Trophoblast cell (in vitro differentiated cells and primary cell): Measurements from ENCODE around the gene NEXMIF.

Source experiments
- DNase-seq, 2 donors: peaks; one replicate each; pipeline ENCODE4 v3.0.0-alpha.2; 2016
- H2AFZ ChIP-seq: 2 replicates; pipeline ENCODE4 v1.6.1; 2013; ENCODE audit warnings: low read length, moderate library complexity, mild to moderate bottlenecking; ENCODE audit not compliant: insufficient read depth, poor library complexity
- H2AK5ac ChIP-seq: 2 replicates; pipeline ENCODE4 v1.6.1; 2013; ENCODE audit warnings: mild to moderate bottlenecking, low read length
- H2BK120ac ChIP-seq: 2 replicates; pipeline ENCODE4 v1.6.1; 2013; ENCODE audit warnings: low read length, mild to moderate bottlenecking, moderate library complexity; ENCODE audit not compliant: insufficient read depth, poor library complexity
- H2BK12ac ChIP-seq: 2 replicates; pipeline ENCODE4 v1.6.1; 2013; ENCODE audit warnings: mild to moderate bottlenecking, low read length, moderate library complexity
- H2BK5ac ChIP-seq: 2 replicates; pipeline ENCODE4 v1.6.1; 2013; ENCODE audit warnings: low read length, low read depth, moderate library complexity, mild to moderate bottlenecking; ENCODE audit not compliant: poor library complexity
- H3K14ac ChIP-seq: 2 replicates; pipeline ENCODE4 v1.6.1; 2013; ENCODE audit warnings: mild to moderate bottlenecking, low read length
- H3K18ac ChIP-seq: 2 replicates; pipeline ENCODE4 v1.6.1; 2013; ENCODE audit warnings: mild to moderate bottlenecking, low read length
- H3K23ac ChIP-seq: 2 replicates; pipeline ENCODE4 v1.6.1; 2013; ENCODE audit warnings: low read length
- H3K27ac ChIP-seq: 2 replicates; pipeline ENCODE4 v1.5.1; 2013; ENCODE audit warnings: low read depth, mild to moderate bottlenecking, inconsistent platforms, low read length, moderate library complexity
- H3K27me3 ChIP-seq: 2 replicates; pipeline ENCODE4 v1.6.1; 2013; ENCODE audit warnings: inconsistent platforms, mild to moderate bottlenecking, low read length, moderate library complexity; ENCODE audit not compliant: insufficient read depth
- H3K36me3 ChIP-seq, 2 experiments: 1 replicate in 1 of 2; 2 replicates in 1 of 2; pipeline ENCODE4 v1.6.1; 2013; ENCODE audit warnings: low read length in 2 of 2, mild to moderate bottlenecking in 2 of 2, moderate library complexity in 1 of 2; ENCODE audit not compliant: insufficient read depth in 2 of 2, control insufficient read depth in 1 of 2
- H3K4ac ChIP-seq: 2 replicates; pipeline ENCODE4 v1.6.1; 2013; ENCODE audit warnings: low read depth, mild to moderate bottlenecking, low read length, moderate library complexity
- H3K4me1 ChIP-seq, 2 experiments: 1 replicate in 1 of 2; 2 replicates in 1 of 2; pipeline ENCODE4 v1.6.1; 2013; ENCODE audit warnings: low read length in 2 of 2, mild to moderate bottlenecking in 2 of 2, moderate library complexity in 1 of 2; ENCODE audit not compliant: insufficient read depth in 2 of 2, control insufficient read depth in 1 of 2
- H3K4me2 ChIP-seq: 2 replicates; pipeline ENCODE4 v1.6.1; 2013; ENCODE audit warnings: inconsistent platforms, mild to moderate bottlenecking, low read length, moderate library complexity
- H3K4me3 ChIP-seq: 2 replicates; pipeline ENCODE4 v1.5.1; 2013; ENCODE audit warnings: mild to moderate bottlenecking, low read depth, low read length, inconsistent platforms
- H3K79me1 ChIP-seq: one replicate; pipeline ENCODE4 v1.6.1; 2013; ENCODE audit warnings: low read length
- H3K79me2 ChIP-seq: 2 replicates; pipeline ENCODE4 v1.6.1; 2013; ENCODE audit warnings: low read length, mild to moderate bottlenecking; ENCODE audit not compliant: control insufficient read depth, insufficient read depth, poor library complexity
- H3K9ac ChIP-seq: 2 replicates; pipeline ENCODE4 v1.6.1; 2013; ENCODE audit warnings: mild to moderate bottlenecking, low read length
- H3K9me3 ChIP-seq: 2 replicates; pipeline ENCODE4 v1.6.1; 2013; ENCODE audit warnings: low read depth, mild to moderate bottlenecking, control low read depth, inconsistent platforms, low read length; ENCODE audit not compliant: insufficient read depth
- H4K12ac ChIP-seq: 2 replicates; pipeline ENCODE4 v1.6.1; 2013; ENCODE audit warnings: low read depth, mild to moderate bottlenecking, low read length, moderate library complexity
- H4K8ac ChIP-seq: 2 replicates; pipeline ENCODE4 v1.6.1; 2013; ENCODE audit warnings: low read depth, mild to moderate bottlenecking, low read length, moderate library complexity
- H4K91ac ChIP-seq: one replicate; pipeline ENCODE4 v1.6.1; 2013; ENCODE audit warnings: low read depth, mild to moderate bottlenecking, low read length, moderate library complexity
- WGBS: extraction: QIAGEN DNeasy Blood & Tissue Kit; methylation state at CpG from one replicate; pipeline ENCODE4 v1.1.7; 2013; ENCODE audit warnings: missing lambda C conversion rate; ENCODE audit not compliant: insufficient read length, insufficient coverage; ENCODE audit errors: extremely low coverage; 5-methylcytosine and 5-hydroxymethylcytosine counted together

Gene NEXMIF

DNA sequence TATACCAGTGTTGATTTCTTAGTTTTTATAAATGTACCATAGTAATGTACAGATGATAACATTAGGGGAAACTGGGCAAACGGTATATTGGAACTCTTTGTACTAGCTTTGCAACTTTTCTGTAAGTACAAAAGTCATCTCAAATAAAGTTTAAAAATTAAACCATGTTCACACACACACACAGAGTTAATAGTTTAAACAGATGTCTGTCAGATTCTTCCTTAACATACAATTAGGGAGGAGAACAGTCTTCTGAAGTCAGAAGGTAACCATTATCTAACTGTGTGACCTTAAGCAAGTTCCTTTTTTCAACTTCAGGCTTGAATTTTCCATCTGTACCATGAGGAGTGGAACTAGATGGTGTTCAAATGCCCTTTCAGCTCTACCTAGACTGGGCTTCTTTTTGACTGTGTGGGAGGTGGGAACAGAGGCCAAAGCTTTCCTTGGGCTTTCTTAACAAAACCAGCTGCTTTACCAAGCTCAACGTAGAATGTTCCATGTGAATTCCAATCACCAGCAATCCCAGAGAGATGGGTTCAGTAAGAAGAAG lies 127.8 kb downstream of the NEXMIF start:
- Histone ChIP-seq H4K12ac (no peak overlapping the region), H3K18ac (no peak overlapping the region), H3K9ac (no peak overlapping the region), H2BK5ac (no peak overlapping the region), H3K4me3 (no peak overlapping the region), H4K8ac (no peak overlapping the region), H4K91ac (no peak overlapping the region), H2BK12ac (no peak overlapping the region), H2AK5ac (no peak overlapping the region), H3K27ac (no peak overlapping the region), H3K36me3 (no peaks in the 10 kb centered on the region), H3K4me2 (no peak overlapping the region), H3K79me1 (no peaks in the 10 kb centered on the region), H3K4ac (no peak overlapping the region), H2AFZ (no peak overlapping the region), H3K9me3 (no peaks in the 10 kb centered on the region), H3K27me3 (no peaks in the 10 kb centered on the region), H3K4me1 (no peaks in the 10 kb centered on the region), H3K79me2 (no peaks in the 10 kb centered on the region), H2BK120ac (no peak overlapping the region), H3K14ac (no peak overlapping the region), H3K23ac (no peak overlapping the region)
- DNase-seq: no peak
- WGBS: no CpG with 5 or more reads among the region's 2 CpGs

DNA sequence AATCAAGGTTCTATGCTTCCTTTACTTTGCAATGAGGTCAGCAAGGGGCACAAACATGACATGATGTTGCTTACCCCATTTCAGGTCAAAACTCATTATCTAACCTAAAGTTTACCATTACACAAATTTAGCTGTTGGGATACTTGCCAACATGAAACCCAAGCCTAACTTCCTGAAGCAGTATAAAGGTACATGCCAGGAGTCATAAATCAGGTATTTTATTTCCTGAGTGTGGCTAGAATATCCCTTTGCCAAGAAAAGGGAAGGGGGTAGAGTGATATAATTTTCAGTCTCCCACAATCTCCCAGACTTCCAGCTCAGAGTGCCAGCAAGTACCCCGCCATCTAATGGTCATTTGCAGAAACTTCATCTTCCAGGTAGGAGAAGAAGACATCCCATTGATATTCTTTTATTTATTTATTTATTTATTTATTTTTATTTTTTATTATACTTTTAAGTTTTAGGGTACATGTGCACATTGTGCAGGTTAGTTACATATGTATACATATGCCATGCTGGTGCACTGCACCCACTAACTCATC lies 136.6 kb downstream of the NEXMIF start:
- H2BK120ac ChIP-seq: no peak overlapping the region
- no peak overlapping the region for H3K9ac ChIP-seq
- no peak overlapping the region for H2AFZ ChIP-seq
- no peak overlapping the region for H3K14ac ChIP-seq
- no peak for DNase-seq
- no peak overlapping the region for H4K12ac ChIP-seq
- H3K27ac ChIP-seq: no peak overlapping the region
- WGBS: no CpG with 5 or more reads among the region's 1 CpG
- no peaks in the 10 kb centered on the region for H3K79me1 ChIP-seq
- H3K4me3 ChIP-seq: no peak overlapping the region
- H3K36me3 ChIP-seq: no peaks in the 10 kb centered on the region
- no peak overlapping the region for H2AK5ac ChIP-seq
- no peaks in the 10 kb centered on the region for H3K9me3 ChIP-seq
- H3K4me1 ChIP-seq: no peaks in the 10 kb centered on the region
- no peaks in the 10 kb centered on the region for H3K79me2 ChIP-seq
- H3K18ac ChIP-seq: no peak overlapping the region
- H4K8ac ChIP-seq: no peak overlapping the region
- no peak overlapping the region for H3K4me2 ChIP-seq
- no peak overlapping the region for H2BK12ac ChIP-seq
- H3K23ac ChIP-seq: no peak overlapping the region
- H4K91ac ChIP-seq: no peak overlapping the region
- no peak overlapping the region for H3K4ac ChIP-seq
- no peak overlapping the region for H2BK5ac ChIP-seq
- H3K27me3 ChIP-seq: no peaks in the 10 kb centered on the region

DNA sequence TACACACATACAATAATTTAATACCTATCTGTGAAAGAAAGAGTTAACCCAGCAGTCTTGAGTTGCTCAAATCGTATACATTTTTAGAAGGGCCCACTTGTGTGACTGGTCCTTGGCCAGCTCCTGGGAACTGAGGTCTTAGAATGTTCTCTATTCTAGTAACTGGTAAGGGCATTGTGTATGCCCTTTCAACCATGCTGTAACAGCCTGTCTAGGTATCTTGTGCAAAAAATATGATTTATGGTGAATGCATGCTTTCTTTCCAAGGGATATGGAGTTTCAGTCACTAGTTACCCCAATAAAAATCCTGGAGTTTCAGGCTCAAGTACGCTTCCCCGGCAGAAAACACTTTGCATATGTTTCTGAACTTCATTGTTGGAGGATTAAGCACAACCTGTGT lies 140.6 kb downstream of the NEXMIF start:
- Histone ChIP-seq H3K4me3 (no peak overlapping the region), H3K27ac (no peak overlapping the region), H2AK5ac (no peak overlapping the region), H2AFZ (no peak overlapping the region), H3K4ac (no peak overlapping the region), H2BK12ac (no peak overlapping the region), H4K12ac (no peak overlapping the region), H3K4me1 (no peaks in the 10 kb centered on the region), H3K36me3 (no peaks in the 10 kb centered on the region), H3K9me3 (no peaks in the 10 kb centered on the region), H3K27me3 (no peaks in the 10 kb centered on the region), H3K14ac (no peak overlapping the region), H3K18ac (no peak overlapping the region), H3K79me2 (no peaks in the 10 kb centered on the region), H3K4me2 (no peak overlapping the region), H4K8ac (no peak overlapping the region), H3K9ac (no peak overlapping the region), H3K79me1 (no peaks in the 10 kb centered on the region), H3K23ac (no peak overlapping the region), H2BK120ac (no peak overlapping the region), H2BK5ac (no peak overlapping the region), H4K91ac (no peak overlapping the region)
- no peak for DNase-seq
- no CpG with 5 or more reads among the region's 3 CpGs for WGBS

DNA sequence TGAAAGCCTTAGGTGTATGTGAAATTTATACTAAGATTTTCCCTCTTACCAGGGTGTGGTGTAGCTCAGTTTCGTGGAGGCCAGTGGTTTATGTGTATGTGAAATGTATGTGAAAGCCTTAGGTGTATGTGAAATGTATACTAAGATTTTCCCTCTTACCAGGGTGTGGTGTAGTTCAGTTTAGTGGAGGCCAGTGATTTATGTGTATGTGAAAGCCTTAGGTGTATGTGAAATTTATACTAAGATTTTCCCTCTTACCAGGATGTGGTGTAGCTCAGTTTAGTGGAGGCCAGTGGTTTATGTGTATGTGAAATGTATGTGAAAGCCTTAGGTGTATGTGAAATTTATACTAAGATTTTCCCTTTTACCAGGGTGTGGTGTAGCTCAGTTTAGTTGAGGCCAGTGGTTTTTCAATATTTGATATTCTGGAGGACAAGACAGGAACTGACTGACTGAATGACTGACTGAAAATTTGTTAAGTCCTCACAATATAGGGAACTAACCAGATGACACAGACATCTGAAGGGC lies 143.7 kb downstream of the NEXMIF start:
- Histone ChIP-seq H3K4ac (no peak overlapping the region), H3K4me1 (no peaks in the 10 kb centered on the region), H2BK120ac (no peak overlapping the region), H2AK5ac (no peak overlapping the region), H3K23ac (no peak overlapping the region), H2BK12ac (no peak overlapping the region), H3K79me2 (no peaks in the 10 kb centered on the region), H2AFZ (no peak overlapping the region), H3K27me3 (no peaks in the 10 kb centered on the region), H4K12ac (no peak overlapping the region), H3K14ac (no peak overlapping the region), H3K9ac (no peak overlapping the region), H3K9me3 (no peaks in the 10 kb centered on the region), H4K8ac (no peak overlapping the region), H3K4me3 (no peak overlapping the region), H4K91ac (no peak overlapping the region), H3K36me3 (no peaks in the 10 kb centered on the region), H3K27ac (no peak overlapping the region), H3K79me1 (no peaks in the 10 kb centered on the region), H3K18ac (no peak overlapping the region), H2BK5ac (no peak overlapping the region), H3K4me2 (no peak overlapping the region)
- DNase-seq: no peak
- WGBS: no CpG with 5 or more reads among the region's 1 CpG
